Ishikawa (cell line): ENCODE data around the gene NLRC5.

Experiments
- CEBPB ChIP-seq: IDR thresholded peaks from 2 replicates; pipeline ENCODE4 v1.6.1; 2012
- CREB1 ChIP-seq: IDR thresholded peaks from 2 replicates; pipeline ENCODE4 v1.6.1; 2012; ENCODE audit warnings: low read depth
- EGR1 ChIP-seq: IDR thresholded peaks from 2 replicates; pipeline ENCODE4 v1.6.1; 2012
- EP300 ChIP-seq: IDR thresholded peaks from 2 replicates; pipeline ENCODE4 v1.6.1; 2012; ENCODE audit warnings: borderline replicate concordance
- FOXM1 ChIP-seq: IDR thresholded peaks from 2 replicates; pipeline ENCODE4 v1.6.1; 2012; ENCODE audit warnings: low read depth, borderline replicate concordance
- NFIC ChIP-seq: IDR thresholded peaks from 2 replicates; pipeline ENCODE4 v1.6.1; 2012
- RAD21 ChIP-seq: IDR thresholded peaks from 2 replicates; pipeline ENCODE4 v1.6.1; 2012; ENCODE audit warnings: low read depth
- TAF1 ChIP-seq: IDR thresholded peaks from 2 replicates; pipeline ENCODE4 v1.6.1; 2012; ENCODE audit warnings: low read depth, mild to moderate bottlenecking
- TCF12 ChIP-seq: IDR thresholded peaks from 2 replicates; pipeline ENCODE4 v1.6.1; 2012; ENCODE audit warnings: low read depth
- TEAD4 ChIP-seq: IDR thresholded peaks from 2 replicates; pipeline ENCODE4 v1.6.1; 2012
- YY1 ChIP-seq: IDR thresholded peaks from 2 replicates; pipeline ENCODE4 v1.6.1; 2012; ENCODE audit warnings: low read depth
- ZBTB7A ChIP-seq: IDR thresholded peaks from 2 replicates; pipeline ENCODE4 v1.6.1; 2012; ENCODE audit warnings: low read depth
- TF ChIP-seq, protein P1 (sequence below): IDR thresholded peaks from 2 replicates; pipeline ENCODE4 v1.6.1; 2012
- TF ChIP-seq, protein P2 (sequence below): IDR thresholded peaks from 2 replicates; pipeline ENCODE4 v1.6.1; 2012
- TF ChIP-seq, protein P3 (sequence below): IDR thresholded peaks from 2 replicates; pipeline ENCODE4 v1.6.1; 2012; ENCODE audit warnings: low read depth, mild to moderate bottlenecking

Gene NLRC5

DNA sequence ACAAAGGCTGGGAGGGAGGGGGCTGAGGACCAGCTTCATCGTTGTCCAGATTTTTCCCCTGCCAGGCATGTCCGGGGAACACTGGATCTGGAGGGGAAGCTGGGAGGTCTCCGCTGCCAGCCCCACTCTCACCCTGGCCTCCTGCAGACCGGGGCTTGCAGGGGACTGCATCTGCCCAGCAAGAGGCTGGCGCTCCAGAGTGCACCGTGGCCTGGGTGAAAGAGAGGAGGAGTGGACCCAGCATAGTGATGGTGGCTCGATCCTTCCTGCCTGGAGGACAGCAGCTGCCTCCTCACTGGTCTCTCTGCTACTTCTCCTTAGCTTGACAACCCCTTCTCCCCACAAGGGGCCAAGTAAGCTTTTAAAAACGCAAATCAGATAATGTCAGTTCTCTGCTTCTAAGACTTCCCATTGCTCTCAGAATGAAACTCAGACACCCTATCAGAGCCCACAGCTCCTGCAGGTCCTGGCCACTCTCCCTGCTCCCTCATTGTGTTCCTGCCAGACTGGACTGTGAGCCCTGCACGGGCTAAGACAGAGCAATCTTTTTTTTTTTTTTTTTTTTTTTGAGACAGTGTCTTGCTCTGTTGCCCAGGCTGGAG is 118.1 kb downstream of the NLRC5 start:
- TF ChIP-seq, protein P1, sequence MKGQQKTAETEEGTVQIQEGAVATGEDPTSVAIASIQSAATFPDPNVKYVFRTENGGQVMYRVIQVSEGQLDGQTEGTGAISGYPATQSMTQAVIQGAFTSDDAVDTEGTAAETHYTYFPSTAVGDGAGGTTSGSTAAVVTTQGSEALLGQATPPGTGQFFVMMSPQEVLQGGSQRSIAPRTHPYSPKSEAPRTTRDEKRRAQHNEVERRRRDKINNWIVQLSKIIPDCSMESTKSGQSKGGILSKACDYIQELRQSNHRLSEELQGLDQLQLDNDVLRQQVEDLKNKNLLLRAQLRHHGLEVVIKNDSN: no peak
- no peak for TF ChIP-seq TEAD4
- no peak for TF ChIP-seq CEBPB
- no peak for TF ChIP-seq FOXM1
- no peak for TF ChIP-seq NFIC
- no peak for TF ChIP-seq CREB1
- TF ChIP-seq EGR1: no peak
- no peak for TF ChIP-seq YY1
- TF ChIP-seq RAD21: no peak
- no peak for TF ChIP-seq TAF1
- TF ChIP-seq, protein P2, sequence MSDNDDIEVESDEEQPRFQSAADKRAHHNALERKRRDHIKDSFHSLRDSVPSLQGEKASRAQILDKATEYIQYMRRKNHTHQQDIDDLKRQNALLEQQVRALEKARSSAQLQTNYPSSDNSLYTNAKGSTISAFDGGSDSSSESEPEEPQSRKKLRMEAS: no peak
- TF ChIP-seq ZBTB7A: no peak
- TF ChIP-seq, protein P3, sequence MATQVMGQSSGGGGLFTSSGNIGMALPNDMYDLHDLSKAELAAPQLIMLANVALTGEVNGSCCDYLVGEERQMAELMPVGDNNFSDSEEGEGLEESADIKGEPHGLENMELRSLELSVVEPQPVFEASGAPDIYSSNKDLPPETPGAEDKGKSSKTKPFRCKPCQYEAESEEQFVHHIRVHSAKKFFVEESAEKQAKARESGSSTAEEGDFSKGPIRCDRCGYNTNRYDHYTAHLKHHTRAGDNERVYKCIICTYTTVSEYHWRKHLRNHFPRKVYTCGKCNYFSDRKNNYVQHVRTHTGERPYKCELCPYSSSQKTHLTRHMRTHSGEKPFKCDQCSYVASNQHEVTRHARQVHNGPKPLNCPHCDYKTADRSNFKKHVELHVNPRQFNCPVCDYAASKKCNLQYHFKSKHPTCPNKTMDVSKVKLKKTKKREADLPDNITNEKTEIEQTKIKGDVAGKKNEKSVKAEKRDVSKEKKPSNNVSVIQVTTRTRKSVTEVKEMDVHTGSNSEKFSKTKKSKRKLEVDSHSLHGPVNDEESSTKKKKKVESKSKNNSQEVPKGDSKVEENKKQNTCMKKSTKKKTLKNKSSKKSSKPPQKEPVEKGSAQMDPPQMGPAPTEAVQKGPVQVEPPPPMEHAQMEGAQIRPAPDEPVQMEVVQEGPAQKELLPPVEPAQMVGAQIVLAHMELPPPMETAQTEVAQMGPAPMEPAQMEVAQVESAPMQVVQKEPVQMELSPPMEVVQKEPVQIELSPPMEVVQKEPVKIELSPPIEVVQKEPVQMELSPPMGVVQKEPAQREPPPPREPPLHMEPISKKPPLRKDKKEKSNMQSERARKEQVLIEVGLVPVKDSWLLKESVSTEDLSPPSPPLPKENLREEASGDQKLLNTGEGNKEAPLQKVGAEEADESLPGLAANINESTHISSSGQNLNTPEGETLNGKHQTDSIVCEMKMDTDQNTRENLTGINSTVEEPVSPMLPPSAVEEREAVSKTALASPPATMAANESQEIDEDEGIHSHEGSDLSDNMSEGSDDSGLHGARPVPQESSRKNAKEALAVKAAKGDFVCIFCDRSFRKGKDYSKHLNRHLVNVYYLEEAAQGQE: no peak
- TF ChIP-seq EP300: no peak

DNA sequence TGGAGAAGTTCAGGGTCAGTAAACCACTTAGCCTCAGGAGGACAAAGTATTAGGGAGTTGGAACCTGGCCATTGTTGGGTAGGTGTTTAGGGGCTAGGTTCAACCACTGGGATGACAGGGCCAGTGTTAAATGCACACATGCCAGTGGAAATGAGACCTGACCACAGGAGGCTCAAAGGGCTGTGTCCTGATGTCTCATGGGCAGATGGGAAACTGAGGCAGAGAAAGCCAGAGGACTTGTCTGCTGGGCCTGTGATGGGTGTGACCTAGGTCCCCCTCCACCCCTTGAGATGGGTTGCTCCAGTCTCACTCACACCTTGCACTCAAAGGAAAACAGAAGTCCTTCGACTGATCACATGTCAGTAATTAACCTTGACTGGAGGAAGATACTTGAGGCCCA is 119.1 kb downstream of the NLRC5 start:
- TF ChIP-seq TCF12 (no peak), TEAD4 (no peak), CREB1 (no peak), EGR1 (no peak)

DNA sequence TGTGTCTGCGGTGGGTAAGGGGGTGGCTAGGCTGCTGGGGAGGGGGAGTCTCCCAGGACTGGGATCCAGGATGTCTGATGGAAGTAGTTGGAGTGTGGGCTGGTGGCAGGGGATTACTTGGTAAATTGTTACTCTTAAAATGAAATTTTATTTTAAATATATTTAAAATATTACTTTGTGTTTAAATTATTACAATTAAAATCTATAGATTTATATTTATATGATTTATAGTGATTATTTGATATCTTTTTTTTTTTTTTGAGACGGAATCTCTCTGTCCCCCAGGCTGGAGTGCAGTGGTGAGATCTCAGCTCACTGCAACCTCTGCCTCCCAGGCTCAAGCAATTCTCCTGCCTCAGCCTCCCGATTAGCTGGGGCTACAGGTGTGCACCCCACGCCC is 121.6 kb downstream of the NLRC5 start:
- TF ChIP-seq NFIC (no peak), EGR1 (no peak), CEBPB (no peak), EP300 (no peak), ZBTB7A (no peak), TEAD4 (no peak), CREB1 (no peak), TCF12 (no peak), TAF1 (no peak), RAD21 (no peak), FOXM1 (no peak), YY1 (no peak)
- TF ChIP-seq, protein P1: no peak
- TF ChIP-seq, protein P3: no peak
- TF ChIP-seq, protein P2: no peak

DNA sequence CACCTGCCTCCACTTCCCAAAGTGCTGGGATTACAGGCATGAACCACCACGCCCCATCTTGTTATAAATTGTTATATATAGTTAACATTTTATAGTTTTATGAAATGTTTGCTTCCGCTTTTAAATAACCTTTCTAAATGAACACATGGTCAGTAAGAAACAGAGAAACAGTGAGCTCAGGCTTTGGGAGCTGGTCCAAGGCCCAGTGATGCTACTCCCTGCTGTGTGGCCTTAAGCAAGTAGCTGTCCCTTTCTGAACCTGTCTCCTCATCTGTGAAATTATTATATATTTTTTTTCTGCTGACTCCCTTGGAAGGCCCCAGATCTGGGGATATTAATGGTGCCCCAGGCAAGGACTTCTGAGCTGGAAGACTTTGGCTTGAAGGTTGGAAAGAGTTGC is 122.1 kb downstream of the NLRC5 start:
- TF ChIP-seq CEBPB: no peak
- no peak for TF ChIP-seq TEAD4
- TF ChIP-seq FOXM1: no peak
- no peak for TF ChIP-seq RAD21
- TF ChIP-seq, protein P3: no peak
- TF ChIP-seq, protein P2: no peak
